GM18499 (cell line): ENCODE measurements around the gene GRID2.

Experiments used
- ATAC-seq: cut with Tn5 transposase; IDR thresholded peaks from one replicate; pipeline ENCODE4 v1.9.1; 2021; ENCODE audit warnings: moderate number of reproducible peaks; ENCODE audit not compliant: insufficient read depth, unreplicated experiment

GRID2 gene

DNA sequence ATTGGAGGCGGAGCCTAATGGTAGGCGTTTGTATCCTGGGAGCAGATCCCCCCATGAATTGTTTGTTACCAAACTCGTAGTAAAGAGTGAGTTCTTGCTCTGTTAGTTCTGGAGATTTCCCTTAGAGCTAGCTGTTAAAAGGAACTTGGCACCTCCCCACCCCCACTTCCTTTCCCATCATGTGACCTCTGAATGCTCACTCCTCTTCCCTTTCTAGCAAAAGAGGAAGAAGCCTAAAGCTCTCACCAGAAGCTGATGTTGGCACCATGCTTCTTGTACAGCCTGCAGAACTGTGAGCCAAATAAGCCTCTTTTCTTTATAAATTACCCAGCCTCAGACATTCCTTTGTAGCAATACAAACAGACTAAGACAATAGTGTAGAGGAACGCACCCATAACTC lies 1511.0 kb downstream of the GRID2 start:
- no peak for ATAC-seq
